ENCODE results near the gene SLC43A2.

The SLC43A2 gene

DNA sequence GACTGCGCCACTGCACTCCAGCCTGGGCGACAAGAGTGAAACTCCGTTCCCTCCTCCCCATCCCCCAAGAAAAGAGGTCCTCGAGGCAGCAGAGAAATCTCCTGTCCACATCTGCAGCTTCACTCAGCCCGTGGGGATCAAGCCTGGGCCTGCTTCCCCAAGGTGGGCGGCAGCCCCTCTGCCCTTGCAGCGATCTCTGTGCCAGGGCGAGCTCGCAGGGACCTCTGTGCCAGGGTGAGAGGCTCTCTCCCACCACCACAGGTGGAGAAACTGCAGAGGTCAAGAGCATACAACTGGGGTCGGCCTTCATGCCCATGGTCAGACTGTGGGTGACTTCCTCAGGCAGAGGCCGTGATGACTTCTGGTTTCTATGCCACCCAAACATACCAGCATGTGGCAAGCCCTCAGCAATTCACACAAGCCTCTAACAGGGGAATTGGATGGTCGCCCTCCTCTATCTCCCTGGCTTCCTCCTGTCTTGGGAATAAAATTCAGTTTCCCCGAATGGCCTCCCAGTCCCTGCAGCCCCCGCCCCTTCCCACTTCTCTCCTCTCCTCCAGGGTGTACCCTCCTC is 5.5 kb downstream of the SLC43A2 start:
- peak; percentile 50 to 59 for DNase-seq

DNA sequence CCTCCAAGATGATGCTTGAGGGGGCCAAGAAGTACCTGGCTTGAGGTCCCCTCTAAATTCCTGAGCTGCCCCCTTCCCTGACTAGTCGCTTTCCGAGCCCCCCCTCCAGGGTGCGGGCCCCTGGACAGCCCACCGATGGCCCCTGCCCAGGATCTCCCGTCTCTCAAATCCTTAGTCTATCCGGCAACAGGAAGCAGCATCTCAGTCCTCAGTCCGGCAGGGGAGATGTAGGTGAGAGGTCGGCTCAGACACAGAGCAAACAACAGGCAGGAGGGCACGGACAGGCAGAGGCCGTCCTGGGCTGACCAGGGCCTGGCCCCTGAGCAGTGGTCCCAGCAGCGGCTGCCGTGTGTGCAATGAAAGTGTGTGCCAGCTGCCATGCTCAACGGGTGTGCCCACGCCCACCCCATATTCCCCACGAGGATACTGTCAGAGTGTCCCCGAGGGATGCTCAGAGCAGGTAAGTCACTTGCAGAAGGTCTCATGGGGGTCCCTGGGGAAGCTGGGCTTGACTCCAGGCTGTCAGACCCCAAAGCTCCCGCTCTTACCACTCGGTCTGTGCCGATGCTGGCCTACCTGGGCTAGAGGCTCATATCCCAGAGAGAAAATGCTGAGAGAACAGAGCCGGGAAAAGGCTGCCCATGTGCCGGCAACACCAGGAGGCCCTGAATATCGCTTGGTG is 7.2 kb downstream of the SLC43A2 start:
- DNase-seq, result no peak

DNA sequence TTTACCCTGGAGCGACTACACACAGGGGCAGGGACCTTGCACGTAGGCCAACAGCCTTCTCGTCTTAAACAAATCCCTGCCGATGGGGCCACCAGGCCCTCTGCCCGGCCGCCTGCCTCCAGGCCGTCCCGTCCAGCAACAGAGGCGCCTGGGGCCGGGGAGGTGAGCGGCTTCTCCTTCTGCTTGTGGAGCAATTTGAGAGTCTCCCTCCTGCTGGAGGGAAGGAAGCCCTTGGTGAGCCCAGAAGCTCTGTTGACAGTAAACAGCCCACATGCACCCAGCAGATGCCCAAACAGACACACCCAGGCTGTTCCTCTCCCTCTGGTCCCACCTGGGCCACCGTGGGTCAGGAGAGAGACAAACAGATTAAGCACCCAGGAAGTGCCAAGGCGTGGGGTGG is 8.1 kb downstream of the SLC43A2 start:
- DNase-seq, result no peak

DNA sequence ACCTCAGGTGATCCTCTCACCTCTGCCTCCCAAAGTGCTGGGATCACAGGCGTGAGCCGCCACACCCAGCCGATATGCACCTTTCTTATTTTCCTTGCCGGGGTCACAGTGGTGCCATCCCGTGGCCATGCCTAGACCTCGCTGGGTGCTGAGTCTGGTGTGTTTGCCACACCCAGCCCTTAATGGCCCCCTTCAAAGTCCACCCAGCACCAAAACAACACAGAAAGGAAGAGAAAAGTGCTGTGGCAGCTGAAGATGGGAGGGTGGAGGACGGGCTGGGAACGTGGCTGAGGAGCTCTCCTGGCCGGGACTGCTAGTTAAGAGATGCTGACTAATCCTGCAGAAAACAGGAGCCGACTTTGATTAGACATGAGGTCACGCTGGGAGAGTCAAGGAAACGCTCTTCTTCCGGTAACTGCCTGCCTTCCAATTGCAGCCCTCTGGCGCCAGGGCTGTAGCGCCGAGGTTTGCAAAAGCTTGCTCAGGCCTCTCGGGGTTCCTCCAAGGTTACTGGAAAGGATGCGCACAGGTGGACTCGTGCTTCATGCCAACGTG is 10.9 kb downstream of the SLC43A2 start:
- peak; percentile 42 to 43 for DNase-seq

DNA sequence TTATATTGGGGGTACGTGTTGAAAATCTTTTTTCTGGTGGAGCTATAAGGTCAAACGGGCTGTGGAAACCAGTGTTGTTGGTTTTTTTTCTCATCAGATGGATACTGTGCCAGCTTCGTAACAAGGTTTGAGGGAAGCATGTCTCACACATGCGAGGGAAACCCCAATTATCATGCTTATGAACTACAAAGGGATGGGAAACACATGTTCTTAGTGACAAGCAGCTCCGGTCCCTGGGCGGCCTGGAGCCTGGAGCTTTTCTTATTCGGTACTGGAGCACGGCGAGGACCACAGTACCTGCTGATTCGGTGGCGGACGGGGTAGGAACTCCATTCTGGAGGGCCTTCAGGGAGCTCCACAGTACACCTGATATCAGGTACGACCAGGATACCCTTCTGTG is 12.5 kb downstream of the SLC43A2 start:
- DNase-seq, result no peak

DNA sequence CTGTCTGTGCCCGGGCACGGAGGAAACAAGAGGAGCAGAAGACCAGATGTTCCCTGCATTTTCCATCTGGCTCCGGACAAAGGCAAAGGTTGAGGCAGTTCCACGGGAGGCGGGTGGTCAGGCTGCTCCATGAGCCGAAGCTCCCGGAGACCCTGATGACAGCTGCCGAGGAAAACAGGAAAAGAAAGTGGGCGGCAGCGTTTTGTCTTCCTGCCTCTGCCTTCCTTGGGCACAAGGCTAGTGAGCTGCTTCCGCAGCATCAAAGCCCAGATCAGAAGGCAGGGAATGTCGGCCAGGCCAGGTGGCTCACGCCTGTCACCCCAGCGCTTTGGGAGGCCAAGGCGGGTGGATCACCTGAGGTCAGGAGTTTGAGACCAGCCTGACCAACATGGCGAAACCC is 16.2 kb downstream of the SLC43A2 start:
- no peak for DNase-seq

DNA sequence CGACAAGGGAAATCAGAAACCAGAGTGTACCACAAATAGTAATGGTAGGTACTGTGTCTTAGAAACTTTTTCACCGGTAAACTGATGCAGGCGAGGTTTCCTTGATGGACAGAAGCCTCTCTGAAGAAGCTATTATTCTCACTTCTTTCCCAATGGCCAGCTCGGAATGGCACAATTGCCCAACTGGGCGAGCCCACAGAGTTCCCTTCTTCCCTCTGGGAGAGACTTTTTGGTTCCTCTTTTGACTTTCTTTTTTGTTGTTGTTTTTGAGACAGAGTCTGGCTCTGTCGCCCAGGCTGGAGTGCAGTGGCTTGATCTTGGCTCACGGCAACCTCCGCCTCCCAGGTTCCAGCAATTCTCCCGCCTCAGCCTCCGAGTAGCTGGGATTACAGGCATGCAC is 16.9 kb downstream of the SLC43A2 start:
- peak; percentile 88 to 94 for DNase-seq

DNA sequence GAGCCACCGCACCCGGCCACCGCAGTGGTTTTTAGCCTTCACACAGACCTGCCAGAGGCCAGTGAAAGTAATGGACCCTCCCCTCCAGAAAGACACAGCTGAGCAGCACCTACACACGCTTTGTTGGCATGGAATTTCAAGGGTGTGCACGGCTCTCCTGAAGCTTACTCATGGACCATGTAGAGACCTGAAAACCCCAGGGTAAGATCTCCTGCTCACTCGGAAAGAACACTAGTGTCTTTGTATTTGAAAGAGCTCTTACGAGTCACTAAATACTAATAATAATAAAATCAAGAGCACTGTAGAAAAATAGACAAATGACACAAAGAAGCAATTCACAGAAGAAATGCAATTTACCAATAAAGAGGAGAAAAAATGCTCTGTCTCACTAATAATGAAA is 20.0 kb downstream of the SLC43A2 start:
- DNase-seq, result no peak

DNA sequence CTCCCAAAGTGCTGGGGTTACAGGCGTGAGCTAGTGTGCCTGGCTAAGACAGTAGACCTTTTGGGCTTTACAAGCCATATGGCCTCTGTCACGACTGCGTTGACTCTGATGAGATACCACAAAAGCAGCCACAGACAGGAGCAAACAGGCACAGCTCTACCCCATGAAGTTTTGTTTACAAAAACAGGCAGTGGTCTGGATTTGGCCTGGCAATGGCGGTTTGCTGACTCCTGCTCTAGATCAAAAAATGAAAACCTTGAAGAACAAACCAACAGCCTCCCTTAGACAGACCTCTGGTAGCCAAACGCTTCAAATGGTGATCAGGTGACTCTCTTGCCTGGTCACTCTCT is 20.7 kb downstream of the SLC43A2 start:
- no peak for DNase-seq

DNA sequence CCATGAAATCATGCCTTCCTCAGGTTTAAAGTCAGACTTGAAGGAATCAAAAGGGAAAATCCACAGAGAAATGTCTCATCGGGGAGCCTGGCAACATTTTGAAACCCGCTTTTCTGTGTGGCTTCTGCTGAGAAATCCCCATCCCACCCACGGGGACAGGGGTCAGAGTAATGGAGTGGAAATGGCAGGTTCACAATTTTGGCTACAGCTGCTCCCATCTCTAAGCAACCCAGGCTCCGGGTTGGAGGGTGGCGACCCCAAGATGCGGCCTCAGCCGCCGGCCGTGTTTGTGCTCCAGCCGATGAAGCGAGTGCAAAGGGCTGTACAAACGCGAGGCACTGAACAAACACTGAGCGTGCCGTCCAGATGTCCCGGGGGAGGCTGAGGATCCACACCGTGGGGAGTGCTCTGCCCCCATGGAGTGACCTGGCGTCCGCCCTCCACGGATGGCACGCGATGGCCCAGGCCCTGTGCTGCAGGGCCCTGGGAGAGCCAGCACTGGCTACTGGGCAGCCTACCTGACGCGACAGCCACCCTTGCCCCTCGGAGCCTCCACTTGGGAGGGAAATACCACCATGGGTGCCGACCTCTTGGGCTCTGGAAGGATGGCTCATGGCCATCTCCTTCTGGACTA is 22.2 kb downstream of the SLC43A2 start:
- peak in 1 of 2 donors; percentile 43 for DNase-seq

DNA sequence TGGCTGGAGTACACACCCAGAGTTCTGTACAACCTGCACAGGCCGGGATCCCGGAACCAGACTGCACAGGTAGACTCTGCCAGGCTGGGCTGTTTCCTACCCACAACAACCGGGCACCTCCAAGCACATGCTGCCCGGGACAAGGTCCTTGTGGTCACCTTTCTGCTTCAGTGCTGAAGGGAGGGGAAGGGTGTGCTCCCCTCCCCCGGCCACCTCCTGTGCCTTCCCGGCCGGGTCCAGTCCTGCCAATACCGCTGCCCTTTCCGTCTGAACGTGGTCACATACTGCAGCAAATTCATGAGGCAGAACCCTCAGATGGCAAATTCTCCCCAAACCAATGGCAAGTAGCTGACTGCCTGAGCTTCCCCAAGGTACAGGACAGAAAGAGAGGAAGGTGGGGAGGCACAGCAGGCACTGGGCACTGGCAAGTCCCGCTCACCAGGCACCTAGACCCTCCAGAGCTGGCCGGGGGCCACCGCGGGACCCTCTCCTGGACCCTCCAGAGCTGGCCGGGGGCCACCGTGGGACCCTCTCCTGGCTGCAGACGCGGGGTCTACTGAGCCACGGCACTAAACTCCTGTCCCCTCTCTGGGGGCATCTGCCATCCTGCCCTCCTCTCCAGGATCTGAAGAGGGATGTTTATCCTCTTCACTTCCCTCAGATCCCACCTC is 22.8 kb downstream of the SLC43A2 start:
- no peak for DNase-seq

DNA sequence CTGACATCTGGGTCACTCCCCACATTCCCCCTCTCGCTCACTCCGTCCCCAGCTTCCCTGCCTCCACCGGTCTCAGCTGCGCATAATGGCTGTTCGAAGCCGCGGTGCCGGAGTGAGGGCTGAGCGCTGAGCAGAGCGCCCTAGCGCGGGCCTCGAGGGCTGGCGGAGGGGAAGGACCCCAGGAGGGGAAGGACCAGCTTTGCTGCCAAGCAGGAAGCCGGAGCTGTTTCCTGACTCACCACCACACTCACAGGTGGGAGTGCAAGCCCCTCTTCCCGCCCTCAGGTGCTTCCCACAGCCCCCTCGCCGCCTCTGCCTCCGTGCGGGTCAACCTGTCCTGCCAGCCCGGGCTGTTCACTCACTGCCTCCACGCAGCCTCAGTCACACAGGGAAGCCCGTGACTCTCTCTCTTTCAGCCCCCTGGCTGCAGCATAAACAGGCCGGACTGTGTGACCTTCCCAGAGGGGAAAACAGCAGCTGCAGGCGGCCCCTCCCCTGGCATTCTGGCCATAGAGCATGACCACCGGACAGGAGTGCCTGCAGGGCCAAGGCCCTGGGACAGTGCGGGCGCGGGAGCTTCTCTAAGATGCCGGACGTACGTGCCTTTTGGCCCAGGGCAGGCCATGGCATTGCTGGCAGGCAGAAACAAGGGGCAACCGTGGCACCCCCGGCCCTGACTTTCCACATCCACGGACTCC is 23.7 kb downstream of the SLC43A2 start:
- no peak for DNase-seq

DNA sequence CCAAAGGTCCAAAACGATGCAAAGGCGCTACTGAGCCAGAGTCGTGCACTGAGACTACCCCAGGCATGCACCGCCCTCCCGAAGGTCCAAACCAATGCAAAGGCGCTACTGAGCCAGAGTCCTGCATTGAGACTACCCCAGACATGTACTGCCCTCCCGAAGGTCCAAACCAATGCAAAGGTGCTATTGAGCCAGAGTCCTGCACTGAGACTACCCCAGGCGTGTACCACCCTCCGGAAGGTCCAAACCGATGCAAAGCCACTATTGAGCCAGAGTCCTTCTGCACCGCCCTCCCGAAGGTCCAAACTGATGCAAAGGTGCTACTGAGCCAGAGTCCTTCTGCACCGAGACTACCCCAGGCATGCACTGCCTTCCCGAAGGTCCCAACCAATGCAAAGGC is 27.1 kb downstream of the SLC43A2 start:
- DNase-seq, result no peak

DNA sequence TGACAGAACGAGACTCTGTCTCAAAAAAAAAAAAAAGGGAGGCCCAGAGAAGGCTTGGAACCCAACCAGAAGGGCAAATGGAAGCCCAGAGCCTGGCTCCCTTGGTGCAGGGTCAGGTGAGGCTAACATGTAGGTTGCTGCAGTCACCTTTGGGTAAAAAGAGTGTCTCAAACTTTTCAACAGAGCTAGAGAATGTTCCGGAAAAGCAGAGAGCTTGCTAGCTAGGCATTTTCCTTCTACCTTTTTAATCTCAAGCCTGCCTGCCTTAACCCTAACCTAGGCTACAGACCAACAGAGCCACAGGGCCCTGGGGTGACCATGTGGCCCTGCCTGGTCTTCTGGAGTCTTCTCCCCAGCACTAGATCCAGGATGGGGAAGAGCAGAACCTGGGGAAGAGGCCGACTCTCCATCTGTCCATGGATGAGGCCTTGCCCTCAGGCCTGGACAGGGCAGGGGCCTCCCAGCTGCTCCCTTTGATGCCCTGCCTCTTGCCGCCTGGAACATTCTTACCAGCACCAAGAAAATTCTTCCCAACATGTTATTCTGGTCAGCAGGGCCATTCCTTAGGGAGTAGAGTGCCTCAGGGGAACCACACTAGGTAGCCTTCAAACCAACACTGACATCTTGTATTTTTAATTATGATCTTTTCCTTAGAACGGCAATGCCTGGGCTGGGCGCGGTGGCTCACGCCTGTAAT is 30.1 kb downstream of the SLC43A2 start:
- DNase-seq, result no peak

DNA sequence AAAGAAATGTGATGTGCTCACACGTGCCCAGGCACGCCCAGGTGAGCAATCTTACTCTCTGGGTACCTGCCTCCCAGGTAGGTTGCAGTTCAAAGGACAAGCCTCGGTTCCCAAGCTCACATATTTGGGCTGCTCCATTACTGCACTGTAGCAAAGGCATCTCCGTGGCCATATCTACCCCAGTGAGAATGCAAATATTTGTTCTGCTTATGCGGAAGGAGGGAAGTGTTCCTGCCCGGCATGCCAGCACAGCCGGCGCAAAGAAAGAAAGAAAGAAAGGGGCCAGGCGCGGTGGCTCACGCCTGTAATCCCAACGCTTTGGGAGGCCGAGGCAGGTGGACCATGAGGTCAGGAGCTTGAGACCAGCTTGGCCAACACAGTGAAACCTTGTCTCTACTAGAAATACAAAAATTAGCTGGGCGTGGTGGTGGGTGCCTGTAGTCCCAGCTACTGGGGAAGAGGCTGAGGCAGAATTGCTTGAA is 30.7 kb downstream of the SLC43A2 start:
- DNase-seq, result no peak

DNA sequence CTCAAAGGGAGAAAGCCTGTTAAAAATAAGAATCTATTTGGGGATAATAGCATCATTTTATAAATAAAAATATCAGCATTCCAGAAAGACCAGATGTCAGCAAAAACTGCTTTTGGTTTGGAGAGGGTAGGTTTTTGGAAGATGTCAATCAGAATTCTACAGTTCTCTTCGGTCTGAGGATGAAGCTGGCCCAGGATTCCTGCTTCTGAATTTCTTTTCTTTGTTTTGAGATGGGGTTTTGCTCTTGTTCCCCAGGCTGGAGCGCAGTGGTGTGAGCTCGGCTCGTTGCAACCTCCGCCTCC is 35.1 kb downstream of the SLC43A2 start:
- DNase-seq, result no peak

DNA sequence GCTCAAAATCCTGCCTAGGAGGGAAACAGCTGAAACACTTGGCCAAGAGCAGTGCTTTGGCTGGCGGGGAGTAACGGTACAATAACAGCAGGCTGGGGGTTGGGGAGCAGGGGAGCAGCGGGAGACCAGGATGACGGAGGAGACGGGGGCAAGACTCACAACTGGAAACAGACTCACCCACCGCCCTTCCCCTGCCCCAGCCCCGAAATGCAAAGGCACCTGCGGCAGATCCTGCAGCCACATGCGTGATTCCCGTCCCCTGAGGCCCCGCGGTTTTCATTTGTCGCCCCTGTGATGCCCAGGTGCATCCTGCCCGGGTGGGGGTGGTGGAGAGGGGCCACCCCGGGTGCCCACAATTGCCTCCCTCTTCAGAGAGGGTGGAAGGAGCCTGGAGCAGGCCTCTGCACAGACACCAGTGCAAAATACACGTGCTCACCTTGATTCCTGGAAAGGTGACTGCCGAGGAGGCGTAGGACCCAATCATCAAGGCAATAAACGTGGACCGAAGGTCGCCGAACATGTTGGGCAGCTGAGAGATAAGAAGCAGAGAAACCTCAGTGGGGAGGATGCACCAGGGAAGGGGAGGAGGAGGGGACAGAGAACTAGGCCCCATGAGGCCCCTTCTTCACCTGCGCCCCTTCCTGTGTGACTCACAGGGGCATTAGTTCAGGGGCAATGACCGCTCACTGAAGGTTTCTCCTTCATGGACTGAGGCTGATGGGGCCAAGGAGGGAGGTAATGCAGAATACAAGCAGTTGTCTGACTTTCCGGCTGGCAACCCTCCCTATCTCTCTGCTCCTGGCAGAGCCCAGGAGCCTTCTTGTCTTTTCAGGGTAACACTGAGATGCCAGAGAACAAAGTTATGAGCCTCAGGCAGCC is 35.6 kb downstream of the SLC43A2 start:
- DNase-seq, result no peak

DNA sequence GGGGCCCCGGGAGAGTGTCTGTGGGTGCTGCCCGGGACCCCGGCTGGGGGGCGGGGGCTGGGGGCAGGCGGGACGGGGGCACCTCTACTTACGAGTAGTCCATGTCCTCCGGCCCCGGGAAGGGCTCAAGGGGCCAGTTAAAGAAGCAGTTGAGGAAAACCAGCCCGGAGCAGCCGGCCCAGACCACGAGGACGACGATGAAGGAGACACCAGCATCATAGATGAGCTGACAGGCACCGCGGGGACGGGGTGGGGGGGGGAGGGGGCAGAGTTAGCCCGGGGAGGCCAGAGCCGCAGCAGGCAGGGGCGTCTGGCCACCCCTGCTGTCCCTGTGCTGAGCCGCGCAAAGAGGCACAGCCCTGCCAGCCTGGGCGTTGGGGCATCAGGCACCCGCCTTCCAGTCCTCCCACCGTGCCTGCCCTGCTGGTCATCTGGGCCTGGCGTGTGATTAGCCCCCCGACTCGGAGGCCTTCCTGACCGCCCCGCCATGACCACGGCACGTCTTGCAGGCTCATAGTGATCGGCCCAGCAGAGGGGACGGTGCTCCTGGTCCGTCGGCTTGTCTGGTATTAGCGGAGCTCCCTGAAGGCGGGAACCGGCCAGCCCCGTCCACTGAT is 37.1 kb downstream of the SLC43A2 start:
- DNase-seq, result no peak

DNA sequence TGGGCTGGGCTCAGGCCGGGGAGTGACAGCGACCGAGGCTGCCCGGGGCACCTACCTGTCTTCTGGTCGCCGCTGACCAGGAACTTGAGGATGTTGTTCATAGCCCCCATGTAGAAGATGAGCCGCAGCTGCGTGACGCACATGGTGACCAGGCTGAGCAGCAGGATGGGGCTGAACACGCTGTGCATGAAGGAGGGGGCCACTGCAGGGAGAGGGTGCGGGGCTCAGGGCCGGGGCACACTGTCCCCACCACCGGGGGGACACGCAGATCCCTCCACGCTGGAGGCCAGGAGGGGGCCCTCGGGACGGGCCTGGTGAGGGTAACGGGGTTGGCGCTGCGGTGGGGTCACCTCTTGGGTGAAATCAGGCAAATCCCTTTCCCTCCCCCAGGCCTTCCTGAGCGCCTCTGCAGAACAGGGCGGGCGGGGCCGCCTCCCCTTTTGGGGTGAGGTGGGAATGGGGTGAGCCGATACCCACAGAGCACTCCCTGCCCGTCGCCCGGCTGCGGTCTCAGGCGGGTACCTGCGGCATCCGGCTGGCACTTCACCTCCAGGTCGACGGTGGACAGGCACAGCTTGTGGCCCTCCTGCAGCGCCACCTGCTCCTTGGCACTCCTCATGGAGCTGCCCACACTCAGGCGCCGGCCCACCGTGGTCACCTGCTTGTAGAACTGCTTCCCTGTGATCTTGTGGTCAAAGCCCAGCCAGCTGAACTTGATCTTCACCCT is 37.7 kb downstream of the SLC43A2 start:
- no peak for DNase-seq

All from inflammatory macrophage (primary cell).